ENCODE data around the gene SOBP.

- TF ChIP-seq POLR2AphosphoS5 (IDR thresholded peaks at IDR 0.05) (no peak), CTCF (IDR thresholded peaks at IDR 0.05) (no peak), POLR2A (IDR thresholded peaks at IDR 0.05) (no peak)
Observed at GRCh38 chr6:107515955-107516354, 26.0 kb downstream of the SOBP start.

Measured in breast epithelium (tissue), 3 donors.